ENCODE measurements around the gene SKAP1. TPM values are rescaled to one million over a fixed set of nuclear protein-coding genes. Genes with fewer than 3 reads are reported as not detected.

Gene SKAP1
- polyA plus RNA-seq, 3 donors: 0.13 to 1.0 (median 0.52) TPM

DNA sequence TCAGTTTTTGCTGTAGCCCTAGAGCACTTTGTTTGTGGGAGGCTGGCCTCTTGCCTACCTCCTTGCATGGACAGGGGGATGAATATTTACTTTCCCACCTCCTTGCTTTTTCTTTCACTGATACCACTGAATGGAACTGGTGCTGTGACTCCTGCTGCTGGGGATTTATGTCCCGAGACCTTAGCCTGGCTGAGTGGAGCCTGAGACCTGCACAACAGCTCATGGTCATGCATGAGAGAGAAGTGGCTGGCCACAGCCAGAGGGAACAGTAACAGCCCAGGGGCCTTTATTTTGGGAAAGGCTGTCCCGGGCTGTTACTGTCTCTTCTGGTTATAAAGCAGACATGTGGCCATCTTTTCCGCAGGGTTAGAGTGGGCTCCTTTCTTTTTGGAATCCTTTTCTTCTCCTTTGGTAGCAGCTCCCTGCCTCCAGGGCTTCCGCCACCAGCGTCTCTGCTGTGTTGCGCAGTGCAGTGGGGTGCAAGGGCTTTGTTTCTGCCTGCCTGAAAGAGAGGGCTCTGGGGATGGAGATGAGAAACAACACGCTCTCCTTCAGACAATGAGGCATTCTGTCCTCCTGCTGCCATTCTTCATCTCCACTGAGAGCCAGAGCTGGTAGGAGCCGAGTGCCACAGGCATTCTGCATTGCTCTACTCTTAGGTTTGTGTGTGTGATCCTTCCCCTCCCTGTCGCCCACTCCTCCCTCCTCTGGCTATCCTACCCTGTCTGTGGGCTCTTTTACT lies 307.9 kb downstream of the SKAP1 start:
- intact Hi-C loops (cut with micrococcal nuclease): no loop called here
- no peak overlapping the region for H3K4me2 ChIP-seq (replicated peaks; ENCODE audit: extremely low read depth, low read length, poor library complexity, severe bottlenecking)
- H3K4me1 Mint-ChIP-seq: no peaks in the 10 kb centered on the region
- no peak for DNase-seq
- 80% methylated on average over 1 of the region's 9 CpGs for WGBS (ENCODE audit: insufficient coverage)
- peaks cover 0 to 2% (median 0%) of the 10 kb centered on the region in 7 donors for H3K9me3 Mint-ChIP-seq
- H3K27me3 Mint-ChIP-seq (ENCODE audit: low read depth in 3 of 3): peaks cover 0 to 4% (median 2%) of the 10 kb centered on the region in 3 donors
- no peak overlapping the region for H3K4me3 Mint-ChIP-seq
- H3K27me3 ChIP-seq (ENCODE audit: control insufficient read depth in 2 of 2, insufficient read depth in 2 of 2, low read length in 2 of 2): no peaks in the 10 kb centered on the region
- H3K9me3 ChIP-seq (replicated peaks in 1 of 2; ENCODE audit: control insufficient read depth in 1 of 2, insufficient read depth in 1 of 2, low read length in 2 of 2): no peaks in the 10 kb centered on the region
- H3K27ac Mint-ChIP-seq: peak overlapping the region in 2 of 7 donors; percentile 7 to 64
- peaks cover 86 to 96% of the 10 kb centered on the region in 2 donors for H3K36me3 Mint-ChIP-seq
- peaks cover 84 to 92% of the 10 kb centered on the region in 2 donors for H3K36me3 ChIP-seq (replicated peaks in 1 of 2; ENCODE audit: control insufficient read depth in 1 of 2, insufficient read depth in 2 of 2, low read length in 2 of 2)
- H3K4me1 ChIP-seq (ENCODE audit: control insufficient read depth in 1 of 2, insufficient read depth in 2 of 2, low read length in 2 of 2): no peaks in the 10 kb centered on the region
- H3K9ac ChIP-seq (ENCODE audit: insufficient read depth, low read length, poor library complexity, severe bottlenecking): no peak overlapping the region
- H2AFZ ChIP-seq (ENCODE audit: insufficient read depth, low read depth, low read length, poor library complexity, severe bottlenecking): no peak overlapping the region
- TF ChIP-seq, protein P1, sequence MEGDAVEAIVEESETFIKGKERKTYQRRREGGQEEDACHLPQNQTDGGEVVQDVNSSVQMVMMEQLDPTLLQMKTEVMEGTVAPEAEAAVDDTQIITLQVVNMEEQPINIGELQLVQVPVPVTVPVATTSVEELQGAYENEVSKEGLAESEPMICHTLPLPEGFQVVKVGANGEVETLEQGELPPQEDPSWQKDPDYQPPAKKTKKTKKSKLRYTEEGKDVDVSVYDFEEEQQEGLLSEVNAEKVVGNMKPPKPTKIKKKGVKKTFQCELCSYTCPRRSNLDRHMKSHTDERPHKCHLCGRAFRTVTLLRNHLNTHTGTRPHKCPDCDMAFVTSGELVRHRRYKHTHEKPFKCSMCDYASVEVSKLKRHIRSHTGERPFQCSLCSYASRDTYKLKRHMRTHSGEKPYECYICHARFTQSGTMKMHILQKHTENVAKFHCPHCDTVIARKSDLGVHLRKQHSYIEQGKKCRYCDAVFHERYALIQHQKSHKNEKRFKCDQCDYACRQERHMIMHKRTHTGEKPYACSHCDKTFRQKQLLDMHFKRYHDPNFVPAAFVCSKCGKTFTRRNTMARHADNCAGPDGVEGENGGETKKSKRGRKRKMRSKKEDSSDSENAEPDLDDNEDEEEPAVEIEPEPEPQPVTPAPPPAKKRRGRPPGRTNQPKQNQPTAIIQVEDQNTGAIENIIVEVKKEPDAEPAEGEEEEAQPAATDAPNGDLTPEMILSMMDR (IDR thresholded peaks at IDR 0.05): no peak
- H3K79me2 ChIP-seq (ENCODE audit: insufficient read depth, low read length): peaks cover 8% of the 10 kb centered on the region
- peaks cover 74% of the 10 kb centered on the region for H4K20me1 ChIP-seq (ENCODE audit: insufficient read depth, low read length)
- no peak overlapping the region for H3K27ac ChIP-seq (ENCODE audit: low read depth in 1 of 2, low read length in 2 of 2)
- H3K4me3 ChIP-seq (replicated peaks in 1 of 3; ENCODE audit: low read depth in 2 of 3, low read length in 3 of 3): no peak overlapping the region

DNA sequence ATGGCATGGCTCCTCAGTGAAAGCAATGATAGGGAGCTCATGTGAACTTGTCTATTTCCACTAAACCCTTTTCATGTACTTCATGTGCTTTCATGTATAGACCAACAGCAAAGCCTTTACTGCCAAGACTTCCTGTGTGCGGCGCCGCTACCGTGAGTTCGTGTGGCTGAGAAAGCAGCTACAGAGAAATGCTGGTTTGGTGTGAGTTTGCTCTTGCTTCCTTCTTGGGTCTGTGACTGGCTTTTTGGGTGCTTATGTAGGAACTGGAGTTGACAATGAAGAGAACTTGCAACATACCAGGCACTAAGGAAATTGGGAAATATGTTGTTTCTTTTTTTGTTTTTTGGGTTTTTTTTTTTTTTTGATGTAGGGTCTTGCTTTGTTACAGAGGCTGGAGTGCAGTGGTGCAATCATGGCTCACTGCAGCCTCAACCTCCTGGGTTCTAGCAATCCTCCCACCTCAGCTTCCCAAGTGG lies 316.8 kb downstream of the SKAP1 start:
- intact Hi-C loops (cut with micrococcal nuclease): loop anchor here in 1 of 2 donors (5.0 kb wide), 1 partner anchor 216 kb away; the partner anchor contains the start of gene SP2
- Mint-ChIP-seq H3K9me3 (no peaks in the 10 kb centered on the region), H3K36me3 (peaks cover 23 to 53% of the 10 kb centered on the region in 2 donors), H3K4me3 (peak overlapping the region; percentile 51 to 58), H3K4me1 (peaks cover 72% of the 10 kb centered on the region), H3K27ac (peak overlapping the region; percentile 86 to 95 (median 92)), H3K27me3 (ENCODE audit: low read depth in 3 of 3) (peaks cover 0 to 2% (median 0%) of the 10 kb centered on the region in 3 donors)
- H4K20me1 ChIP-seq (ENCODE audit: insufficient read depth, low read length): peaks cover 27% of the 10 kb centered on the region
- H3K4me3 ChIP-seq (replicated peaks in 1 of 3; ENCODE audit: low read depth in 2 of 3, low read length in 3 of 3): peak overlapping the region in 1 of 3 experiments; percentile 41
- DNase-seq: peak; percentile 72 to 86 (median 85)
- peaks cover 69 to 76% of the 10 kb centered on the region in 2 donors for H3K4me1 ChIP-seq (ENCODE audit: control insufficient read depth in 1 of 2, insufficient read depth in 2 of 2, low read length in 2 of 2)
- H3K27me3 ChIP-seq (ENCODE audit: control insufficient read depth in 2 of 2, insufficient read depth in 2 of 2, low read length in 2 of 2): no peaks in the 10 kb centered on the region
- H3K36me3 ChIP-seq (replicated peaks in 1 of 2; ENCODE audit: control insufficient read depth in 1 of 2, insufficient read depth in 2 of 2, low read length in 2 of 2): peaks cover 25 to 30% of the 10 kb centered on the region in 2 donors
- peak overlapping the region; percentile 78 to 83 for H3K27ac ChIP-seq (ENCODE audit: low read depth in 1 of 2, low read length in 2 of 2)
- peak overlapping the region; percentile 46 for H2AFZ ChIP-seq (ENCODE audit: insufficient read depth, low read depth, low read length, poor library complexity, severe bottlenecking)
- H3K9ac ChIP-seq (ENCODE audit: insufficient read depth, low read length, poor library complexity, severe bottlenecking): no peak overlapping the region
- TF ChIP-seq, protein P1 (IDR thresholded peaks at IDR 0.05): no peak
- H3K9me3 ChIP-seq (replicated peaks in 1 of 2; ENCODE audit: control insufficient read depth in 1 of 2, insufficient read depth in 1 of 2, low read length in 2 of 2): no peaks in the 10 kb centered on the region
- peaks cover 69% of the 10 kb centered on the region for H3K79me2 ChIP-seq (ENCODE audit: insufficient read depth, low read length)
- peak overlapping the region; percentile 51 for H3K4me2 ChIP-seq (replicated peaks; ENCODE audit: extremely low read depth, low read length, poor library complexity, severe bottlenecking)
- WGBS (ENCODE audit: insufficient coverage): 0% methylated on average over 5 of the region's 5 CpGs
